IPS-NIHi7 (cell line): Measurements from ENCODE around the gene SUMO1.
A peak's percentile ranks its signal among the peaks of the same experiment; 100 is the strongest.

ENCODE experiments used
- DNase-seq: peaks from one replicate; pipeline ENCODE4 v3.0.0; 2012; ENCODE audit warnings: mixed read lengths; ENCODE audit errors: extremely low spot score

The SUMO1 gene

DNA sequence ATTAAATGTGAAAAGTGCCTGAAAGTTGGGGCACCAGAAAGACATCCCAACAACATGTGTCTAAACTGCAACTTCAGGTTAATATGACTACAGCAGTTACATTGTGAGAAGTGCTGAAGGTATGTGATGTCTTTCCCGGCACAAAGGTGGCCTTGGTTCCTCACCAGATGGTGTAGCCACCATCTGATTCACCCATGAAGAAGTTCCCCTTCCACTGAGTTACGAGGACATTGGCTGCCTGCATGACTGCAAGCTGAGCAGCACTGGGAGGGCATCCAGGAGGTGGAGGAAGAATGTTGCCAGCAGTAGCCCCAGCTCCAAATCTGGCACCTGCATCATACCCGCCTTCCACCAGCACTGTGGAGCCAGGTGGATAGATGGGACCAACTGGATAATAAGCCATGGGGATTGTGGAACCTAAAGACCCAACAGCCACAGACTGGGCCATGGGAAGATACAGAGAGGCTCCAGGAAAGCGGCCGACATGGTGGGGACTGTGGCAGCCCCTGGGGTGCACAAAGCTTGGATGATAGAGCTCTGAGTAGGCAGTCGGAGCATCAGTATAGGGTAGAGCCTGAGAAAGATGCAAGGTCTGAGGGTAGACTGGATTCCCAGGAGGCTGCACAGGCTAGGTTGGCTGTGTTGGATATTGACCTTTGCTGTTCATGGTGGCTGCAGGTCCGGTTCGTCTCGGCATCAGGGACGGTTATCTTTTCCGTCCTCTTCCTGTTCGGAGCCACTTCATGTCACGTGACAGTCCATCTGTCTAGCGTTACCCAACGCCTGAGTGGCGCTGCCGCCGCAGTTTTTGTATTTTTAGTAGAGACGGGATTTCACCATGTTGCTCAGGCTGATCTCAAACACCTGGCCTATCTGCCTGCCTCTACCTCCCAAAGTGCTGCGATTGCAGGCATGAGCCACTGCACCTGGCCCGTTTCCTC lies 36.9 kb downstream of the SUMO1 start:
- no peak for DNase-seq

- no peak for DNase-seq
Measured at GRCh38 chr2:202196727-202197126, 41.7 kb downstream of the SUMO1 start.

DNA sequence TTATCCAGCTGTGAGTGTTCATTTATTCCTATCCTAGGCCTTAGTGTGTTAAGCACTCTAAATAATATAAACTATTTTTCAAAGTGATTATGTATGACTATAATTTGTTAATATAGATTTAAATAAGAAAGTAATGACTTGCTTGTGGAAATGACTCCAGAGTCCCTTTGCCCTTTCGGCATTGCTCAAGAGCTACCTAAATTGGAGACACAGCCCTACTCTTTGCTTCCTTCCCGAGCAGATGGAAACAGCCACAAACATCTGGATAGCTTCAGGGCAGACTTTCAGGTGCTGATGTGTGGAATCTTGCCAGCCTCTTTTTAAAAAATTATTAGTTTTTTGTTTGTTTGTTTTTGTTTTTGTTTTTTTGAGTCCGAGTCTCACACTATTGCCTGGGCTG lies 44.0 kb downstream of the SUMO1 start:
- no peak for DNase-seq

GRCh38 chr2:202193881-202194353 lies 44.5 kb downstream of the SUMO1 start:
- peak; percentile 32 for DNase-seq

DNA sequence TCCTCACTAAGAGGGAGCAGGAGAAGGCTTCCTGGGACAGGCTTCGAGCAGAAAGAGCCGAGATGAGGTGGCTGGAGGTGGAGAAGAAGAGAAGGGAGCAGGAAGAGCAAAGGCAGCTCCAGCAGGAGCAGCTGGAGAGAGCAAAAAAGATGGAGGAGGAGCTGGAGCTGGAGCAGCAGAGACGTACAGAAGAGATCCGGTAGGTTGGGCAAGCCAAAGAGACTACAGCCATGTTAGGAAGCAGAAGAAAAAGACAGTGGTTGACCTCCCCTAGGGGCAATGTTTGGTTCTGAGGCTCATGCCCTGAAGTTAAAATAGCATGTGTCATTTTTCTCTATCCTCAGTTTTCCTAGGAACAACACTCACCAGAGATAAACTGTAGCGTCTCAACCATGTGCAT lies 45.1 kb downstream of the SUMO1 start:
- DNase-seq, result no peak

DNA sequence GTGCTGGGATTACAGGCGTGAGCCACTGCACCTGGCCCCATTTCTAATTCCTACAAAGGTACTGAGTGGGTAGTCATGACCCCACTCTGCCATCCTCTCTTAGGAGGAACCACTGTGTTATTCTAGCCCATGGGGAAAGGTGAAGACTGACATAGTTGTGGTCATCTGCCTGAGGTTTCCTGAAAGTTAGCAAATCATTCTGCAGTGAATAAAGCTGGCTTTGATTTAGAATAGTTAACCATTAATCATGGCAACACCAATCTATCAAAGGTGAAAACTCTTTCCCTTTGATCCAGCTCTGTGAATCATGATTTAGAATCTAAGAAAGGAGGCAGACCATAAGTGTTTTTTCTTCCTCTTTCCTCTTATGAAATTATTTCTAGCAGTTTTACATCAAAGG lies 50.8 kb downstream of the SUMO1 start:
- no peak for DNase-seq

GRCh38 chr2:202186641-202187202 lies 51.7 kb downstream of the SUMO1 start:
- DNase-seq, result no peak

- no peak for DNase-seq
Measured at GRCh38 chr2:202185156-202185555, 53.2 kb downstream of the SUMO1 start.

GRCh38 chr2:202184557-202184956 lies 53.8 kb downstream of the SUMO1 start:
- DNase-seq, result no peak

GRCh38 chr2:202178346-202178958 lies 59.9 kb downstream of the SUMO1 start:
- DNase-seq, result peak; percentile 70

DNA sequence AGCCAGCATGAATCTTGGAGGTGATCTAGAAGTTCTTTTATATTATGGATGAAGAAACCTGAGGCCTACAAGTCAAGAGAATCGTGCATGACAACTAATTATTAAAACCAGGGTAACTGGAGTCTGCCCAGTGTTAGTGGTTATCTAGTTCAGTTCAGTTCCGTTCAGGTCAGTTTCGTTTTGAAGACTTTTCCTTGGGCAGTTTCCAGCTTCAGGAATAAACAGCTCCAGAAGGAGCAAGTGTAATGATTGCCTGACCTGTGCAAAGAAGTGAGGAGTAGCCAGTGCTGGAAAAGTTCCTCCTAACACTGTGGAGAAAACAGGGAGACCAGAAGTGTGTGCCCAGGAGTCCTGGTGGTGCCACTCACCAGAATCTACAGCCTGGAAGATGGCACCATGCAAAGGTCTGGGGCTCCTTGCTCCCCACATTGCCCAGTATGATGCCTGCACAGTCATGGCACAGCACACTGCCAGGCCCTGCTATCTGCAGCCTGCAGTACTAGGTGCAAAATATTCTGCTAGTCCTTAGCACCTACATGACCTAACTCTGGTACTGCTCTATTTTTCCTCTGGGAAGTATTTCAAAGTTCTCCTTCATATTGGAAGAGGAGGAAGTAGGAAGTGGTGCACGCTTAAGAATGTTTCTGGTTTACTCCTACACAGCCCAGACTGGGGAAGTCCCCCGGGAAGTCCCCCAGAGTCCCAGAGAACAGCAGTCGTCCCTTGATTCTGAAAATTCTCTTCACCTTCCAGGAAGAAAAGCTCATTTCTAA lies 65.8 kb downstream of the SUMO1 start:
- no peak for DNase-seq

DNA sequence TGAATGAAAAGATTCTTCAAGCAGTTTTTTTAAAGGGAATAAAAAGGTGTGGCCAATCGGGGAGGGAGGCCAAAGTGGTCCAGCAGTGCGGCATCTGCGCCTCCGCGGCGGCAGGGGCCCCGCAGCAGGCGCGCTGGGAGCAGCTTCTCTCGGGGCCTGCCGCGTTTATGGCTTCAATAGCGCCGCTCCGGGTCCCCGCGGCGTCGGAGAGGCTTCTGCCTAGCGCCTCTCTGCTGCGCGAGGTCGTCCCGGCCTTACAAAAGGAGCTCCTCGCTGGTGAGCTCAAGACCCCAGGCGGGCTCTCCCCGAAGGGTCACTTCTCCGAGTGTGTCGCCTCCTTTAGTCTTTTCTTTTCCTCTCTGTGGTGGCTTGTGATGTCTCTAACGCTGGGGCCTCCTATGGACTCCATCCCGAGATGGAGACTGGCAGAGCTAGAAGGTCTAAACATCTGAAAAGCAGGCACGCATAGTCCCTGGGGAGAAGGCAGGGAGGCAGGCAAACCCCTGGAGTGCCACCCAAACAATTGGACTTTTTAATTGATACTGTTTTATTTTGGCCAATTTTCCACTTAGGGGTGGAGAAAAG lies 67.1 kb downstream of the SUMO1 start:
- DNase-seq, result peak; percentile 71

DNA sequence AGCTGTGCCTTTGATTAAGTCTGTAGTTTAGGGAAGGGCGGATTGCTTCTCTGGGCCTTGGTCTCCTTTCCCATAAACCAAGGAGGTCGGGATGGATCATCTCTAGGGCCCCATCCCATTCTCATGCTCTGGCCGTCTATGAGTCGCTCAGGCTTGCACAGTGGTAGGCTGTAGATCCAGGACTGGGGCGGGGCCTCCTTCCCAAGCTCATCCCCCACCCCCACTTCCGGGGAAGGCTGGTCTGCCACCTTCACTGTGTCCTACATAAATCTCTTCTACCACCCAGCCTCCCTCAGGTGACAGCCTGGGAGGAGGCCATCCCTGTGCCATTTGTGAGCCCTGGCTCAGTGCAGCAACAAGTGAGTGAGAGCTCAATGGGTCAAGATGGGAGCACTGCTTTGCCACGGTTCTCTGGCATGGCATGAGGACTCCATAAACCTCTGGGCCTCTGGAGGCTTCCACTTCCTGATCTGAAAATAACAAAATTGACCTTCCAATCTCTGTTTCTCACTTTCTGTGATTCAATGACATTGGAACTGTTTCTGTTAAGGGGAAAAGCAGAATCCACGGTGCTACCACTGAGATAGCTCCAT lies 68.5 kb downstream of the SUMO1 start:
- DNase-seq, result no peak

DNA sequence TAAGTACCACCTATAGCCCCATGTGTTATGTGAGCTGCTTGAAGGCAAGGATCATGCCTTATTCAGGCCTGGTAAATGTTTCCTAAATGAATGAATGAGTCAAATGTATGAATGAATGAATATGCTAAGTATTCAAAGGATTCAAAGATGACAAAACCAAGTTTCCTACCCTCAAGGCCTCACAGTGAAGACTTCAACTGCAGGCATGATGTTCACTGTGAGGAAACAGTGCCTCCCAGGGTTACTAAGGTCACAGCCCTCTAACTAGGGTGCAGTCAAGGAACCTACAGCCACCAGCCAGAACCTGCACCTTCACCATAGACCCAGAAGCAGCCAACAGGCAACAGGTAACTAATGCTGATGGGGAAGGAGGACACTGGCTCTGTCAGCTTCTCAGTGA lies 69.3 kb downstream of the SUMO1 start:
- DNase-seq, result no peak

DNA sequence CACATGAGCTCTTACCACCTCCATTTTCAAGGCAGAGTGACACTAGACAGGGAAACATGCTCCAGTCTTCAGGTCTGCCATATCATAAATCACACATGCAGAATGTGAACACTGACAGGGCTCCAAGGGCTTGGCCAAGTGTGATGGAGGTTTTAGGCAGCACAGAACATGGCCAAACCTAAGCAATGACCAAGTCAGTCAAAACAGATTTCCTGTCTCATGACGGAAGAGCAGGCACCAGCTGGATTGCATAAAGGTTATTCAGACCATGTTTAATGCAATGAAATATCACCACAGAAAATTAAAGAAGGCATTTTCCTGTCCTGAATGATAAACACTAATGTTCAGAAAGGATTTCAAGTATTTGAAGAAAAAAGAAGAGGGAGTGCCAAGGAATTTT lies 72.5 kb downstream of the SUMO1 start:
- no peak for DNase-seq

DNA sequence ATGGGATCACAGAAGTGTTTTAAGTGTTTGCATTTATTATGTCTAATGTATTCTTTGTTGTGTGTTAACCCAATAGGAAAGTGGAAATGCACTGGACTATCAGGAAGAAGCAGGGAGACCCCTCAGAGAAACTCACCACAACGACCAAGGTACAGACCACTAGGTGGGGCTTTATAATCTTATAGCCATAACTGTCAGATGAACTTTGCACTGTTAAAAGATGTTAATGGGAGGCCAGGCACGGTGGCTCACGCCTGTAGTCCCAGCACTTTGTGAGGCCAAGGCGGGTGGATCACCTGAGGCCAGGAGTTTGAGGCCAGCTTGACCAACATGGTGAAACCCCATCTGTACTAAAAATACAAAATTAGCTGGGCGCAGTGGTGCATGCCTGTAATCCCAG lies 73.2 kb downstream of the SUMO1 start:
- DNase-seq, result no peak

GRCh38 chr2:202164411-202164810 lies 74.0 kb downstream of the SUMO1 start:
- DNase-seq, result no peak

DNA sequence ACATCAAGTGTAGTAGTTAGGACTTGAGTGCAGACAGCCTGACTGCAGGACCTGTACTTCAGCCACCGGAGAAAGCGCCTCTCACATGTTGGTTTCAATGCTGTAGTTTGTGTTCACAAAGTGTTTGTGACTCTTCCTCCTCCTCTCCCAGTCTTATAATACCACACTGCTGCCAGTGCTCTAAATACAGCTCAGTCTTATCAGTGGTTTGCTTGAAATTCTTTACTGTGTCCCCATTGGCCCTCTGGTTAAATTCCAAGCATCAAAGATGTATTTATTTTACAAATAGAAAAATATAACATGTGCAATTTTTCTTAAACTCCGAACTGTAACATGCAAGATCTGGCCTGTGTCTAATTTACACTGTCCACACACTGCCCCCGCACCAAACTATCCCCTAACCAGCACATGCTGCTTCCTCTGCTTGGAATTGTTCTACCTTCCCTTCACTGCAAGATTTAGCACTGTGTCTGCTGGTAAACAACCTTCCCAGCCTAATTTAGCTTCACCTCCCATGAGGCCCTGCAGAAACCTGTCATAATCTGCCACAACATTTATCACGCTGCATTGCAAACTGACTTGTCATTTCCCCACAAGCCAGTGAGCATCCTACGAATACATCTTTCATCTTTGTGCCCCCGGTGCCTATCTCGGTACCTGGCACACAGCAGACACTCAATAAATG lies 77.1 kb downstream of the SUMO1 start:
- DNase-seq, result no peak

- no peak for DNase-seq
Measured at GRCh38 chr2:202158796-202159195, 79.6 kb downstream of the SUMO1 start.

DNA sequence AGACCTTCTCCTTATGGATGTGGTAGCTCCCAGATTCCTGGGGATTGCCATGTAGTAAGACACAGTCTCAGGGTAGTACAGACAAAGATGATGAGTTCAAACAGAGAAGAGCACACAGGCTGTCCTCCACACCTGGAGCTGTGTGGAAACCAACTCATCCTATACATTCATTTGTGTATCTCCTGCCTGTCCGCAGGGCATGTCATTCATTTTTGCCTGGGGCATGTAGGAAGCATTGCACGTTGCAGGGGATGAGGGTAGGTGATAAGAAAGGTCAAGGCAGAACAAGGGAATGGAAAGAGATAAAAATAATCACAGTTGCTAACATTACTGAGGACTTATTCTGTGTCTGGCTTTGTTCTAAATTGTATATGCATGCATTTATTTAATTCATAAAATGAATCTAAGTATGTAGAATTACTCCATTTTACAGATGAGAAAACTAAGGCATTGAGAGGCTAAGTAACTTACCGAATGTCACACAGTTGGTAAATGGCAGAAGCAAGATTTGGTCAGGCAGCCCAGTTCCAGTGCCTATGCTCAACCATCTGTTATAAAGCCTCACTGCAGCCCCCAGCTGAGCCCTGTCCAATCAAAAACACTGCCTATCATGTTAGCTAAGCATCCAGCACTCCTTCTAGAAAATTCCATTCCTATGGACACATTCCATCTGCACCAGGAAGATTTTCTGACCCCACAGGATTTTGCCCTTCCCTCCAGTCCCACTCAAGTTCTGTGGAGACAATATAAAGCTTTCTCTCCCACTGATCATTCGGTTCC lies 81.0 kb downstream of the SUMO1 start:
- no peak for DNase-seq
